ENCODE measurements around the gene MAD1L1.

- TF ChIP-seq CTCF (IDR thresholded peaks at IDR 0.05; ENCODE audit: borderline replicate concordance, extremely low read depth, low read length, poor library complexity, severe bottlenecking) = no peak
- no peak for TF ChIP-seq EZH2 (IDR thresholded peaks at IDR 0.05; ENCODE audit: borderline replicate concordance, low read depth, low read length, severe bottlenecking)
These were observed 22.7 kb upstream of the MAD1L1 start for GRCh38 chr7:2255145-2256139.

All from DND-41 (cell line).